DOHH2 (cell line): ENCODE results near the gene EGR2.

Source experiments
- CTCF ChIP-seq: fragments of 200-600 bp; sonication (generic); IDR thresholded peaks from one replicate; pipeline ENCODE4 v1.5.1; 2014; ENCODE audit warnings: antibody characterized with exemption, mild to moderate bottlenecking, low read depth, low read length; ENCODE audit not compliant: poor library complexity, severe bottlenecking
- EZH2phosphoT487 ChIP-seq: fragments of 200-600 bp; sonication (generic); IDR thresholded peaks from 2 replicates; pipeline ENCODE4 v1.6.1; 2017; ENCODE audit warnings: borderline replicate concordance, mild to moderate bottlenecking, antibody characterized with exemption, low read length, moderate library complexity, mixed read lengths

- TF ChIP-seq CTCF (no peak), EZH2phosphoT487 (no peak)
These were observed 46.3 kb upstream of the EGR2 start for GRCh38 chr10:62862447-62862846.
